Stimulated activated CD4-positive, alpha-beta T cell treated with anti-CD3 and anti-CD28 coated beads, Interleukin-2, amount 100 ng/mL, for 24 hours (primary cell): ENCODE results near the gene HMCN1.
"Not testable (repeated sequence)": the region's sequence is repeated elsewhere in the genome, so short reads cannot be mapped to it uniquely, and the experiment has no call there.

Experiments
- DNase-seq, 2 donors: peaks; one replicate each; pipeline ENCODE4 v3.0.0-alpha.2; 2020

Gene HMCN1

DNA sequence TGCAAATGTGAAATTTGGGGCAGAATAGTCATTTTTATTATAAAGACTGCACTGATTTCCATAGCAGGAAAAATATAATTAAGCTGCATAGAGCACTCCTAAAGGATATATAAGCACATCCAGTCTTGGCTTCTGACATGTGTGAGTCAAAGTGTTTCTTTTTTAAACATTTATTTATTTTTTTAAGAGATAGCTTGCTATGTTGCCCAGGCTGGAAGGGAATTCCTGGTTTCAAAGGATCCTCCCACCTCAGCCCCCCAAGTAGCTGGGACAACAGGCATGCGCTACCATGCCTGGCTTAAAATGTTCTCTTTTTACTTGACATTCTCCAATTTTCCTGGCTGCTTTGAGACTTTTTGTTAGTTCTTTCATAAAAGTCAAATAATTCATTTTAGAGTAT lies 126.1 kb downstream of the HMCN1 start:
- DNase-seq: no peak

GRCh38 chr1:185860859-185861258 lies 126.7 kb downstream of the HMCN1 start:
- DNase-seq: no peak

- no peak for DNase-seq
Measured at GRCh38 chr1:185861630-185862029, 127.4 kb downstream of the HMCN1 start.

DNA sequence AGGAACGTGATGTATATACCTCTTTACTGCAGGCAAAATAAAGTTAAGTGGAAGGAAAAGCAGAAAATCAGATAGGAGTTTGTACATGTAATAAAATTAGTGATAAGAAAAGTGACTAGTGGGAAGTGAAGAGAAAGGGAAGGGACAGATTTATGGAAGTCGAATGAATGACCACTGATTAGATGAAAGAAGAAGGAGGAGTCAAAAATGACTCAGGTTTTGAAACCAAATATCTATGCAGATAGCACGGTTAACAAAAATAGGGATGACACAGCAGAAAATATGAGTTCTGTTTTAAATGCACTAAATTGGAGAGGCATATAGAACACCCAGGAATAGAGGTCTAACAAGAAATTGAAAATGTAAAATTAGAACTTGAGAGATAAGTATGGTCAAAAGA lies 128.0 kb downstream of the HMCN1 start:
- no peak for DNase-seq

GRCh38 chr1:185864331-185864730 lies 130.1 kb downstream of the HMCN1 start:
- DNase-seq: no peak

DNA sequence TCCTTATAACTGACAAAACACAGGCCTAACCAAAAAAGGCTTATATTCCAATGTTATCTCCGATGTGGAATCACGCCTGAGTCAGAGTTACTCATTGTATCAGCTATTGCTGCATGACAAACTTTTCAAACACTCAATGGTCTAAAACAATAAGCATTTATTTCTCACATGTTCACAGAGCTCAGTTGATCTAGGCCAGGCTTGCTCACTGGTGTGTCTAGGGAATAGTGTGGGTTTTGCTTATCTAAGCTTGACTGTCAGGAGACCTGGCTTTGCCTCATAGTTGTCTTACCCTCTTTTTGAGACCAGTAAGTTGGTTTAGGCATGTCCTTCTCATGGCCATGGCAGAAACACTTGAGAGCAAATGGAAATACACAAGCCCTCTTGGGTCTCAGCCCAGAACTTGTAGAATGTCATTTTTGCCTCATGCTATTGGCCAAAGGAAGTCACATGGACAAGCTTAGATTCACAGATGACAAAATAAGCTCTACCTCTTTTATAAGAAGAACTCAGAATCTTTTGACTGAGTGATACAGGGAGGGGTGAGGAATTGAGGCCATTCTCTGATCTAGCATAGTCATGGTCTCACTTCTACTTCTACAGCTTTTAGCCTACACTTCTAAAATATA lies 130.8 kb downstream of the HMCN1 start:
- no peak for DNase-seq

GRCh38 chr1:185869590-185869989 lies 135.4 kb downstream of the HMCN1 start:
- no peak for DNase-seq

DNA sequence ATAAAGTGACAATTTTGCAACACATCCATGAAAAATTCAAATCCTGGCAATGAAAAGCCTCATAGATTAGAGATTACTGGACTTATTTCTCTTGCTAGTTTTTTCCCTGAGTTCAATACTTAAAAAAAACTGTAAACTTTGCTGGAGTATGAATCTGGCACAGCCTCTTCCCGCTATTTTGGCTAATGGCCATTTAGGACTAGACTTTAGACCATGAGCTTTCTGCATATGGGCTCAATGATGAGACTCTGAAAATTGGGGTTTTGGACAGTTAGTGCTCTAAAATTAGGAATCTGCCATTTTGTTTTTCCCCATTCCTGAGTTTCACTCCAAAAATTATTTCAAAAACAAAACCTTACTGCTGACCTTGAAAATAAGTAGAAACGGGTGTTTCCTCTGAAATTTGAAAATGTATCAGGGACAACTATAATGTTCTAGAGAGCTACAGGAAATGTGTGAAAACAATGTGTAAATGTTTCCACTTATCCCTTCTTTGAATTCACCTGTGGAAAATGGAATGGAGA lies 137.5 kb downstream of the HMCN1 start:
- DNase-seq: no peak

DNA sequence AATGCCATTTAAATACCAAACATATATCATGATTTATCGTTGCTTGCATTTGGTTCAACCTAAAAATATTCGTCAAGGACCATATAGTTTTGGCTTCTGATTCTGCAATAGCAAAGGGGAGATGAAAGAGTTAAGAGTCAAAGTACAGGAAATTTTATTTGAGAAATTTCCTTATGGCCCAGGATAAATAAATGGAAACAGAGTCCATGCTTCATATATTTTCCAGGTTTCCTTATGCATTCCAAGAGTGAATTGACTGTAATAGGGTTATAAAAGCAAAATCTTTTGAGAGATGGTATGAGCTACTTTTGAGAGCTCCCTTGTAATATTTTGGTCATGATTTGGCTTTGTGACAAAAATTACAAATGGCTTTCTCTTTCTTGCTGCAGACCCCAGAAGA lies 140.1 kb downstream of the HMCN1 start:
- DNase-seq: no peak

GRCh38 chr1:185880330-185880729 lies 146.1 kb downstream of the HMCN1 start:
- DNase-seq: no peak

GRCh38 chr1:185880779-185881333 lies 146.7 kb downstream of the HMCN1 start:
- no peak for DNase-seq

GRCh38 chr1:185886046-185886445 lies 151.9 kb downstream of the HMCN1 start:
- DNase-seq: no peak

DNA sequence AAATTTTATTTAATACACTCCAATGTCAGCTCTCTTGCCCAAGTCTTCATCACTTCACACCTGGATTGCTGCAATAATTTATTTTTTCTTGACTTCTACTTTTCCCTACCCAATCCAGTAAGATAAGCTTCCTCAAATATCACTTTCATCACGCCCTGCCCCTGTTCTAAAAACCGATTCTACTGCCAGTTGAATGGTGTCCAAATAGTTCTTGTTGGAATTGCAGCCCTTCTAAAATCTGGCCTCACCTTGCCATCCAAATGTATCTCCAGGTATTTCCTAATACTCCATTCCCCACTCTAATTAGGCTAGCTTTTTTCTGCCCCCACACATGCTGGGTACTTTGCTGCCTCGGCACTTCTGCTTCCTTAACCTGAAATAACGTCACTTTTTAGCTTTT lies 152.5 kb downstream of the HMCN1 start:
- DNase-seq: no peak

DNA sequence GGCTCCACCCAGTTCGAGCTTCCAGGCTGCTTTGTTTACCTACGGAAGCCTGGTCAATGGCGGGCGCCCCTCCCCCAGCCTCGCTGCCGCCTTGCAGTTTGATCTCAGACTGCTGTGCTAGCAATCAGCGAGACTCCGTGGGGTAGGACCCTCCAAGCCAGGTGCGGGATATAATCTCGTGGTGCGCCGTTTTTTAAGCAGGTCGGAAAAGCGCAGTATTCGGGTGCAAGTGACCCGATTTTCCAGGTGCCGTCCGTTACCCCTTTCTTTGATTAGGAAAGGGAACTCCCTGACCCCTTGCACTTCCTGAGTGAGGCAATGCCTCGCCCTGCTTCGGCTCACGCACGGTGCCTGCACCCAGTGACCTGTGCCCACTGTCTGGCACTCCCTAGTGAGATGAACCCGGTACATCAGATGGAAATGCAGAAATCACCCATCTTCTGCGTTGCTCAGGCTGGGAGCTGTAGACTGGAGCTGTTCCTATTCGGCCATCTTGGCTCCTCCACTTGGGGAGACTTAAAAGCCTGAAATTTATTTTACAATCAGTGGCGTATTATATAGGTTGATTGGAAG lies 158.7 kb downstream of the HMCN1 start:
- not testable (repeated sequence) for DNase-seq

GRCh38 chr1:185894791-185895190 lies 160.6 kb downstream of the HMCN1 start:
- no peak for DNase-seq

GRCh38 chr1:185895208-185895900 lies 161.2 kb downstream of the HMCN1 start:
- DNase-seq: no peak

DNA sequence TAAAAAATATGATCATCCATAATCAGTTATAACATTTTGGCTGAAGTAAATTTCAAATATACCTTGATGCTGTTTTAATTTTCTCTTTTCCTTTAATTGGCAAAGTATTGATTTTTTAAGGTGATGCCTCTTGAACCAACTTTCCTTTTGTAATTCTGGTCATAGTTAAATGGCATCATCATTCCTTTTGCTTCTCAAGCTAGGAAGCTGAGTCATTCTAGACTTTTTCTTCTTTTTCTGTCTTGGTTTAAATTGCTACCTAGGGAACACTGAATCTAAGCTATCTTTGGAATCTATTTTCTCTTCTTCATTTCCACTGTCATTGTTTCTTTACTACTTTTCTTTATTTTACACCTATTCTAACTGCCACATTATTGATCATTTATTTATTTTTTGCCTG lies 162.7 kb downstream of the HMCN1 start:
- DNase-seq: no peak

DNA sequence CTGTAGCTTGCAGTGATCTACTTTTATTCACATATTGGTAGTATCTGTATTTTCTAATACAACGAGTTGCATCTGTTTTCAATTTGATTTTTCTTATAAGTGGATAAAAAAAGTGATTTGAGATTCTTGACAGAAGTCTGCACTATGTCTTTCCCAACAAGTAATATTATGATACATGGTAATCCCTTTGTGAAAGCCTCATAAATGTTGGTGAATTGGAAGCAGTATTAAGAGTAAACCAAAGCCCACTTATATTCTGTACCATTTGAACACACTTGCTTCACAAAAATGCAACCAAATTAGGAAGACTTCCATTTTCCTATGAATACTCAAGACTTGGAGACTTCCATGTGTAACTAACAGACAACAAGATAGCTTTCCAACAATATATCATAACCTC lies 172.0 kb downstream of the HMCN1 start:
- no peak for DNase-seq

- no peak for DNase-seq
Measured at GRCh38 chr1:185907246-185907645, 173.1 kb downstream of the HMCN1 start.

- DNase-seq: no peak
Measured at GRCh38 chr1:185911978-185912377, 177.8 kb downstream of the HMCN1 start.

- DNase-seq: no peak
Measured at GRCh38 chr1:185912504-185912903, 178.3 kb downstream of the HMCN1 start.

GRCh38 chr1:185914089-185914488 lies 179.9 kb downstream of the HMCN1 start:
- DNase-seq: no peak

GRCh38 chr1:185916861-185917260 lies 182.7 kb downstream of the HMCN1 start:
- no peak for DNase-seq

DNA sequence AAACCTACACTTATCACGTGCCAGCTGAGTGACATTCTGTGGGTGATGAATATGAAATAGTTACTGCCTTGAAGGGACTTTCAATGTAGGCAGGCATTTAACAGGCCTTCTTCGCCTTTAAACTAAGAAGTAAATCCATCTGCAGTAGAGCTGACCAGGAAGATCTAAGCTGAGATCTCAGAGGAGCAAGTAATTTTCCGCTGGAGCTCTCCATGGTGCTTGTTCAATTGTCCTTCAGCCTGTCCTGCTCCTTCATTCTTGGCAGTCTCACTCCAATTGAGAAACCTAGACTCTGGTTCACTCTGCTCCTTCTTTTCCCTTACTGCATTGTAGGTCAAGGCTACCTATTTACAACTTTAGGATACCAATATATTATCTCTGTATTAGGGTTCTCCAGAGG lies 183.5 kb downstream of the HMCN1 start:
- DNase-seq: no peak
